NCI-H2107 (cell line): ENCODE data around the gene GATAD2A.
"Not testable (repeated sequence)": the region's sequence is repeated elsewhere in the genome, so short reads cannot be mapped to it uniquely, and the experiment has no call there.

ENCODE experiments used
- DNase-seq: peaks from one replicate; lab custom pipeline; 2025; lab: John Stamatoyannopoulos, UW

GATAD2A gene

GRCh38 chr19:19468424-19469050, 63.1 kb downstream of the GATAD2A start:
- no peak for DNase-seq

- DNase-seq = no peak
Measured at GRCh38 chr19:19470579-19470978, 65.1 kb downstream of the GATAD2A start.

GRCh38 chr19:19471682-19472081, 66.2 kb downstream of the GATAD2A start:
- no peak for DNase-seq

- DNase-seq = not testable (repeated sequence)
Measured at GRCh38 chr19:19472106-19472505, 66.6 kb downstream of the GATAD2A start.

- DNase-seq = no peak
Measured at GRCh38 chr19:19475015-19475765, 69.7 kb downstream of the GATAD2A start.

- DNase-seq = no peak
Measured at GRCh38 chr19:19475849-19476828, 70.7 kb downstream of the GATAD2A start.

GRCh38 chr19:19477705-19478383, 72.4 kb downstream of the GATAD2A start:
- DNase-seq = no peak

GRCh38 chr19:19480688-19481087, 75.2 kb downstream of the GATAD2A start:
- DNase-seq = peak; percentile 30

- peak; percentile 32 for DNase-seq
Measured at GRCh38 chr19:19482809-19483596, 77.5 kb downstream of the GATAD2A start.

GRCh38 chr19:19485161-19485997, 79.9 kb downstream of the GATAD2A start:
- no peak for DNase-seq

GRCh38 chr19:19485998-19486290, 80.5 kb downstream of the GATAD2A start:
- DNase-seq = no peak

GRCh38 chr19:19486343-19487076, 81.0 kb downstream of the GATAD2A start:
- DNase-seq = no peak

- no peak for DNase-seq
Measured at GRCh38 chr19:19487077-19487949, 81.8 kb downstream of the GATAD2A start.

- no peak for DNase-seq
Measured at GRCh38 chr19:19487950-19488874, 82.7 kb downstream of the GATAD2A start.

- DNase-seq = no peak
Measured at GRCh38 chr19:19488875-19489690, 83.6 kb downstream of the GATAD2A start.

GRCh38 chr19:19489804-19490204, 84.3 kb downstream of the GATAD2A start:
- no peak for DNase-seq
